GM21447 (cell line): ENCODE measurements around the gene PTTG1IP2.

Experiments used
- ATAC-seq: cut with Tn5 transposase; IDR thresholded peaks from one replicate; pipeline ENCODE4 v1.9.1; 2021; ENCODE audit not compliant: unreplicated experiment

The PTTG1IP2 gene

GRCh38 chr7:90474284-90475210 is 5.1 kb downstream of the PTTG1IP2 start:
- no peak for ATAC-seq

GRCh38 chr7:90483251-90483650 is 13.8 kb downstream of the PTTG1IP2 start:
- no peak for ATAC-seq

GRCh38 chr7:90484706-90485105 is 15.3 kb downstream of the PTTG1IP2 start:
- no peak for ATAC-seq

GRCh38 chr7:90485734-90486316 is 16.4 kb downstream of the PTTG1IP2 start:
- ATAC-seq = no peak

GRCh38 chr7:90487808-90488207 is 18.4 kb downstream of the PTTG1IP2 start:
- no peak for ATAC-seq

- ATAC-seq = no peak
These were observed 18.8 kb downstream of the PTTG1IP2 start for GRCh38 chr7:90488220-90488619.

- ATAC-seq = no peak
These were observed 22.8 kb downstream of the PTTG1IP2 start for GRCh38 chr7:90492250-90492649.

GRCh38 chr7:90495241-90495640 is 25.8 kb downstream of the PTTG1IP2 start:
- ATAC-seq = no peak

- ATAC-seq = no peak
These were observed 33.1 kb downstream of the PTTG1IP2 start for GRCh38 chr7:90502539-90502938.

- no peak for ATAC-seq
These were observed 33.9 kb downstream of the PTTG1IP2 start for GRCh38 chr7:90503367-90503766.

- no peak for ATAC-seq
These were observed 38.3 kb downstream of the PTTG1IP2 start for GRCh38 chr7:90507692-90508091.

- no peak for ATAC-seq
These were observed 42.3 kb downstream of the PTTG1IP2 start for GRCh38 chr7:90511776-90512175.

- ATAC-seq = no peak
These were observed 43.4 kb downstream of the PTTG1IP2 start for GRCh38 chr7:90512821-90513254.

GRCh38 chr7:90516257-90516656 is 46.8 kb downstream of the PTTG1IP2 start:
- ATAC-seq = no peak

GRCh38 chr7:90518630-90519029 is 49.2 kb downstream of the PTTG1IP2 start:
- ATAC-seq = no peak

- ATAC-seq = no peak
These were observed 51.0 kb downstream of the PTTG1IP2 start for GRCh38 chr7:90520484-90520883.

- ATAC-seq = no peak
These were observed 60.8 kb downstream of the PTTG1IP2 start for GRCh38 chr7:90530263-90530662.

GRCh38 chr7:90532231-90532929 is 62.9 kb downstream of the PTTG1IP2 start:
- no peak for ATAC-seq

GRCh38 chr7:90536449-90536848 is 67.0 kb downstream of the PTTG1IP2 start:
- peak; percentile 73 for ATAC-seq

- no peak for ATAC-seq
These were observed 69.0 kb downstream of the PTTG1IP2 start for GRCh38 chr7:90538405-90538804.

- ATAC-seq = no peak
These were observed 71.0 kb downstream of the PTTG1IP2 start for GRCh38 chr7:90540406-90540805.

GRCh38 chr7:90551036-90551435 is 81.6 kb downstream of the PTTG1IP2 start:
- no peak for ATAC-seq
